ENCODE results near the gene GPNMB. TPM values are rescaled to one million over a fixed set of nuclear protein-coding genes. Genes with fewer than 3 reads are reported as not detected.
"Not testable (repeated sequence)": the region's sequence is repeated elsewhere in the genome, so short reads cannot be mapped to it uniquely, and the experiment has no call there.

The GPNMB gene
- total RNA-seq, 1 experiment from 2014 or later, result 17.4 TPM

DNA sequence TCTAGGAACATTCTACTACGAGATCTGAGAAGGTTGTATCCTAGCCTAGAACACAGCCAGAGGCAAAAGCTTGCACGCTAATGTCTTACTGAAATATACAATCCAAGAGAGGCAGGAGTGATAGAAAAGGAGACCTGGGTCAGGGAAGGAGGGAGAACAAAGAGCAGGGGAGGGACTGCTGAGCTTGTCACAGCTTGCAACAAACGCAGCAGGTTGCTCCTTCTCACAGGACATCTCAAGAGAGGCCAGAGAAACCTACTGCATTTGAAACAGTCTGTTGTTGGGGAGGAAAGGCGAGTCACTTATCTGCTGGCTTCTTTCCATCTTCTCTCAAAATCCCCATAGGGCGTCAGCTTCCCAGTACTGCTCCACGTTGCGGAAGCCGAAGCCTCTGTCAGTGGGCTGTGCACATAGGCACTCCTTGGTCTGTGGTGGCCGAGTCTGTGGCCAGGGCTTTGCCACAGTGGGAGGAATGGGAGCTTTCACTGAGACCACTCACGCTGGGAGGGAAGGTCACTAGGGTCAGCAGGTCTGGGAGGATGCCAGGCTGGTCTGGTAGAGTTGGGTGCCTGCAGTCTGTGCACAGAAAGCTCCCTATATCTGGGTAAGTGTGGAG is 25.8 kb upstream of the GPNMB start:
- Histone ChIP-seq H3K36me3 (ENCODE audit: low read depth) (no peaks in the 10 kb centered on the region), H3K9me2 (ENCODE audit: insufficient read depth) (no peaks in the 10 kb centered on the region), H3K4me3 (no peak overlapping the region), H3K79me2 (ENCODE audit: low read depth) (no peaks in the 10 kb centered on the region), H3K27ac (no peak overlapping the region), H3K4me1 (replicated peaks; ENCODE audit: insufficient read depth) (no peaks in the 10 kb centered on the region), H3K9me3 (ENCODE audit: insufficient read depth, low read depth) (no peaks in the 10 kb centered on the region), H2AFZ (no peak overlapping the region), H4K20me1 (ENCODE audit: insufficient read depth) (no peaks in the 10 kb centered on the region), H3F3A (ENCODE audit: insufficient read depth, low read depth) (no peaks in the 10 kb centered on the region), H3K4me2 (no peak overlapping the region), H3K27me3 (ENCODE audit: insufficient read depth, low read depth) (no peaks in the 10 kb centered on the region)
- TF ChIP-seq, protein P1, sequence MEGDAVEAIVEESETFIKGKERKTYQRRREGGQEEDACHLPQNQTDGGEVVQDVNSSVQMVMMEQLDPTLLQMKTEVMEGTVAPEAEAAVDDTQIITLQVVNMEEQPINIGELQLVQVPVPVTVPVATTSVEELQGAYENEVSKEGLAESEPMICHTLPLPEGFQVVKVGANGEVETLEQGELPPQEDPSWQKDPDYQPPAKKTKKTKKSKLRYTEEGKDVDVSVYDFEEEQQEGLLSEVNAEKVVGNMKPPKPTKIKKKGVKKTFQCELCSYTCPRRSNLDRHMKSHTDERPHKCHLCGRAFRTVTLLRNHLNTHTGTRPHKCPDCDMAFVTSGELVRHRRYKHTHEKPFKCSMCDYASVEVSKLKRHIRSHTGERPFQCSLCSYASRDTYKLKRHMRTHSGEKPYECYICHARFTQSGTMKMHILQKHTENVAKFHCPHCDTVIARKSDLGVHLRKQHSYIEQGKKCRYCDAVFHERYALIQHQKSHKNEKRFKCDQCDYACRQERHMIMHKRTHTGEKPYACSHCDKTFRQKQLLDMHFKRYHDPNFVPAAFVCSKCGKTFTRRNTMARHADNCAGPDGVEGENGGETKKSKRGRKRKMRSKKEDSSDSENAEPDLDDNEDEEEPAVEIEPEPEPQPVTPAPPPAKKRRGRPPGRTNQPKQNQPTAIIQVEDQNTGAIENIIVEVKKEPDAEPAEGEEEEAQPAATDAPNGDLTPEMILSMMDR (conservative IDR thresholded peaks at IDR 0.05), result no peak
- TF ChIP-seq EZH2 (IDR thresholded peaks at IDR 0.05; ENCODE audit: low read depth), result no peak
- BruUV-seq (replicated peaks), result no TSS peak
- DNase-seq, result no peak
- CTCF ChIA-PET, result no interaction called here
- intact Hi-C loops (cut with micrococcal nuclease; ENCODE audit: unreplicated experiment), result no loop called here
- POLR2A ChIA-PET (ENCODE audit: unreplicated experiment), result no interaction called here

DNA sequence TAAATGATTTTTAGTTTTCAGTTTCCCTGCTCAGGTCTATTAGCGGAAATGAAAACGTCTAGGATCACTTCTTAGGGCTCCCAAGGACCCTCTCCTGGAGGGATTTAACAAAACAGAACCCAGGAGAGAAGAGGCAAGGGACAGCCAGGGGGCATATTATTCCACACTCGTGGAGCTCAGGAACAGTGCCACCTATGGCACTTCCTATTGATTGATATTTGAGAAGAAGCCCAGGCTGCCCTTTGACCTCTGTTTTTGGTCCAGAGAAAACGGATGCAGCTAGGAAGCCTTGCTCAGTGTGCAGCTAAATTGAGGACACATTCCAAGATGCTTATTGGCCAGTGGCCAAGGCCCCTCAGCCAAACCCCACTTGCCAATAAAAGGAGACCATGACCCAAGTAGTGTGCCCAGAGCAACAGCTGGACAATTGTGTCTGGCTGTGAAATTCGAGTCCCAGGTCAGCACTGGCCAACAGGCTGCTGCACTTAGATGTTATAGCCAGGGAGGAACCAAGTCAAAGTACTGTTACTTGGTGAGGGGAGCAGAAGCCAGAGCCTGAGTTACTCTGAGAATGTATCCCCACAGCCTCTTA is 24.0 kb upstream of the GPNMB start:
- TF ChIP-seq, protein P1 (conservative IDR thresholded peaks at IDR 0.05), result no peak
- TF ChIP-seq EZH2 (IDR thresholded peaks at IDR 0.05; ENCODE audit: low read depth), result no peak
- no peak overlapping the region for H3K27ac ChIP-seq
- no peak overlapping the region for H2AFZ ChIP-seq
- no peaks in the 10 kb centered on the region for H3K36me3 ChIP-seq (ENCODE audit: low read depth)
- H3K4me3 ChIP-seq, result no peak overlapping the region
- DNase-seq, result no peak
- no peaks in the 10 kb centered on the region for H4K20me1 ChIP-seq (ENCODE audit: insufficient read depth)
- H3K27me3 ChIP-seq (ENCODE audit: insufficient read depth, low read depth), result no peaks in the 10 kb centered on the region
- no peak overlapping the region for H3K4me2 ChIP-seq
- no TSS peak for BruUV-seq (replicated peaks)
- H3K9me3 ChIP-seq (ENCODE audit: insufficient read depth, low read depth), result no peaks in the 10 kb centered on the region
- POLR2A ChIA-PET (ENCODE audit: unreplicated experiment), result no interaction called here
- intact Hi-C loops (cut with micrococcal nuclease; ENCODE audit: unreplicated experiment), result no loop called here
- H3K79me2 ChIP-seq (ENCODE audit: low read depth), result no peaks in the 10 kb centered on the region
- no peaks in the 10 kb centered on the region for H3K4me1 ChIP-seq (replicated peaks; ENCODE audit: insufficient read depth)
- CTCF ChIA-PET, result no interaction called here
- no peaks in the 10 kb centered on the region for H3F3A ChIP-seq (ENCODE audit: insufficient read depth, low read depth)
- H3K9me2 ChIP-seq (ENCODE audit: insufficient read depth), result no peaks in the 10 kb centered on the region

DNA sequence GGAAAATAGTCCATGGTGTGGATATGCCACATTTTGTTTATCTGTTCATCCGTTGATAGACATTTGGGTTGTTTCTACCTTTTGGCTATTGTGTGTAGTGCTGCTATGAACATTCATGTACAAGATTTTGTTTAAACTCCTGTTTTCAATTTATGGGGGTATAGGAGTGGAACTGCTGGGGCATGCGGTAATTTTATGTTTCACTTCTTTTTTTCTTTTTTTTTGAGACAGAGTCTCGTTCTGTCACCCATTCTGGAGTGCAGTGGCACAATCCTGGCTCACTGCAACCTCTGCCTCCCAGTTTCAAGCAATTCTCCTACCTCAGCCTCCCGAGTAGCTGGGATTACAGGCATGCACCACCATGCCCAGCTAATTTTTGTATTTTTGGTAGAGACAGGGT is 22.2 kb upstream of the GPNMB start:
- BruUV-seq (replicated peaks); H3K9me3 ChIP-seq (ENCODE audit: insufficient read depth, low read depth); H3K4me2 ChIP-seq; H3K79me2 ChIP-seq (ENCODE audit: low read depth); H4K20me1 ChIP-seq (ENCODE audit: insufficient read depth); intact Hi-C loops (cut with micrococcal nuclease; ENCODE audit: unreplicated experiment); H3K27me3 ChIP-seq (ENCODE audit: insufficient read depth, low read depth); H3F3A ChIP-seq (ENCODE audit: insufficient read depth, low read depth); H3K4me3 ChIP-seq; H3K4me1 ChIP-seq (replicated peaks; ENCODE audit: insufficient read depth); POLR2A ChIA-PET (ENCODE audit: unreplicated experiment); H3K36me3 ChIP-seq (ENCODE audit: low read depth); CTCF ChIA-PET; DNase-seq; H3K9me2 ChIP-seq (ENCODE audit: insufficient read depth); H3K27ac ChIP-seq; H2AFZ ChIP-seq: not testable (repeated sequence)
